GM18868 (cell line): ENCODE data around the gene DNAJB12.
A peak's percentile ranks its signal among the peaks of the same experiment; 100 is the strongest.
"Not testable (repeated sequence)": the region's sequence is repeated elsewhere in the genome, so short reads cannot be mapped to it uniquely, and the experiment has no call there.

Source experiments
- ATAC-seq: cut with Tn5 transposase; IDR thresholded peaks from one replicate; pipeline ENCODE4 v1.9.1; 2021; ENCODE audit warnings: mild to moderate bottlenecking, moderate library complexity; ENCODE audit not compliant: unreplicated experiment

The DNAJB12 gene

GRCh38 chr10:72353965-72354355 is 759 bp downstream of the DNAJB12 start:
- no peak for ATAC-seq

GRCh38 chr10:72353028-72353964 is 1.4 kb downstream of the DNAJB12 start:
- no peak for ATAC-seq

- no peak for ATAC-seq
Observed at GRCh38 chr10:72351479-72351878, 3.2 kb downstream of the DNAJB12 start.

GRCh38 chr10:72349438-72349837 is 5.3 kb downstream of the DNAJB12 start:
- ATAC-seq: no peak

- ATAC-seq: no peak
Observed at GRCh38 chr10:72348282-72348681, 6.4 kb downstream of the DNAJB12 start.

GRCh38 chr10:72346117-72346516 is 8.6 kb downstream of the DNAJB12 start:
- not testable (repeated sequence) for ATAC-seq

- ATAC-seq: peak; percentile 53
Observed at GRCh38 chr10:72344932-72345331, 9.8 kb downstream of the DNAJB12 start.

- ATAC-seq: no peak
Observed at GRCh38 chr10:72342911-72343310, 11.8 kb downstream of the DNAJB12 start.

GRCh38 chr10:72340510-72341261 is 14.0 kb downstream of the DNAJB12 start:
- ATAC-seq: no peak

GRCh38 chr10:72338180-72338579 is 16.5 kb downstream of the DNAJB12 start:
- no peak for ATAC-seq

- ATAC-seq: no peak
Observed at GRCh38 chr10:72337722-72338121, 17.0 kb downstream of the DNAJB12 start.

- ATAC-seq: no peak
Observed at GRCh38 chr10:72337039-72337629, 17.6 kb downstream of the DNAJB12 start.

- no peak for ATAC-seq
Observed at GRCh38 chr10:72336259-72337038, 18.3 kb downstream of the DNAJB12 start.

GRCh38 chr10:72335394-72336258 is 19.1 kb downstream of the DNAJB12 start:
- peak; percentile 25 for ATAC-seq

- peak; percentile 50 for ATAC-seq
Observed at GRCh38 chr10:72334825-72335393, 19.8 kb downstream of the DNAJB12 start.

GRCh38 chr10:72334196-72334824 is 20.4 kb downstream of the DNAJB12 start:
- no peak for ATAC-seq

GRCh38 chr10:72333112-72334015 is 21.4 kb downstream of the DNAJB12 start:
- ATAC-seq: no peak
